Neural progenitor cell (in vitro differentiated cells): Measurements from ENCODE around the gene FAM234B.

Experiments used
- CTCF ChIP-seq: fragments of 200-600 bp; sonication (generic); IDR thresholded peaks from 2 replicates; pipeline ENCODE4 v1.5.1; 2017; ENCODE audit warnings: antibody characterized with exemption, mild to moderate bottlenecking
- EZH2 ChIP-seq: fragments of 200-600 bp; sonication (generic); IDR thresholded peaks from 2 replicates; pipeline ENCODE4 v1.6.1; 2017; ENCODE audit warnings: antibody characterized with exemption, mild to moderate bottlenecking, moderate library complexity

GRCh38 chr12:13033476-13033875 lies 10.7 kb upstream of the FAM234B start:
- TF ChIP-seq CTCF (no peak), EZH2 (no peak)
